Measurements from ENCODE around the gene SLC24A3.

GRCh38 chr20:19449051-19449450 is 236.6 kb downstream of the SLC24A3 start:
- TF ChIP-seq CTCF (conservative IDR thresholded peaks at IDR 0.05; ENCODE audit: low read depth, low read length) (no peak), EZH2 (IDR thresholded peaks at IDR 0.05; ENCODE audit: borderline replicate concordance, low read depth, low read length, poor library complexity, severe bottlenecking) (no peak)
